ENCODE data around the gene CCND1. TPM values are rescaled to one million over a fixed set of nuclear protein-coding genes. Genes with fewer than 3 reads are reported as not detected.

CCND1 gene
- total and polyA plus RNA-seq, 8 donors = 159 to 581 (median 248) TPM

GRCh38 chr11:69680688-69681087 is 39.7 kb downstream of the CCND1 start:
- no peak overlapping the region for H3K4me3 ChIP-seq
- H3K27me3 ChIP-seq = peaks cover 4 to 16% of the 10 kb centered on the region in 2 donors
- no peaks in the 10 kb centered on the region for H3K9me3 ChIP-seq
- DNase-seq (no peak), ATAC-seq (no peak)
- H3K27ac ChIP-seq = no peak overlapping the region
- intact Hi-C loops (cut with DNase I) = no loop called here
- H3K4me1 ChIP-seq = peaks cover 0 to 4% of the 10 kb centered on the region in 2 donors
- no peak for TF ChIP-seq CTCF (IDR thresholded peaks at IDR 0.05)
- no peaks in the 10 kb centered on the region for H3K36me3 ChIP-seq

- Histone ChIP-seq H3K36me3 (no peaks in the 10 kb centered on the region), H3K9me3 (no peaks in the 10 kb centered on the region), H3K27ac (no peak overlapping the region), H3K27me3 (peaks cover 4 to 27% of the 10 kb centered on the region in 2 donors), H3K4me1 (peaks cover 0 to 7% of the 10 kb centered on the region in 2 donors), H3K4me3 (no peak overlapping the region)
- intact Hi-C loops (cut with DNase I) = no loop called here
- TF ChIP-seq CTCF (IDR thresholded peaks at IDR 0.05) = no peak
- no peak for DNase-seq
- no peak for ATAC-seq
These were observed 41.3 kb downstream of the CCND1 start for GRCh38 chr11:69682221-69682620.

GRCh38 chr11:69682681-69683326 is 41.8 kb downstream of the CCND1 start:
- peaks cover 4 to 32% of the 10 kb centered on the region in 2 donors for H3K27me3 ChIP-seq
- no peaks in the 10 kb centered on the region for H3K9me3 ChIP-seq
- no peak for TF ChIP-seq CTCF (IDR thresholded peaks at IDR 0.05)
- peaks cover 0 to 7% of the 10 kb centered on the region in 2 donors for H3K4me1 ChIP-seq
- intact Hi-C loops (cut with DNase I) = no loop called here
- H3K36me3 ChIP-seq = no peaks in the 10 kb centered on the region
- ATAC-seq (no peak), DNase-seq (no peak)
- H3K27ac ChIP-seq = no peak overlapping the region
- H3K4me3 ChIP-seq = no peak overlapping the region

GRCh38 chr11:69683764-69684333 is 42.9 kb downstream of the CCND1 start:
- peaks cover 4 to 35% of the 10 kb centered on the region in 2 donors for H3K27me3 ChIP-seq
- DNase-seq (no peak), ATAC-seq (peak; percentile 63)
- peaks cover 0 to 7% of the 10 kb centered on the region in 2 donors for H3K4me1 ChIP-seq
- no peaks in the 10 kb centered on the region for H3K9me3 ChIP-seq
- no peak overlapping the region for H3K27ac ChIP-seq
- TF ChIP-seq CTCF (IDR thresholded peaks at IDR 0.05) = peak; percentile 22 to 28
- intact Hi-C loops (cut with DNase I) = no loop called here
- no peak overlapping the region for H3K4me3 ChIP-seq
- no peaks in the 10 kb centered on the region for H3K36me3 ChIP-seq

GRCh38 chr11:69684651-69685050 is 43.7 kb downstream of the CCND1 start:
- Histone ChIP-seq H3K4me3 (no peak overlapping the region), H3K9me3 (no peaks in the 10 kb centered on the region), H3K27me3 (peaks cover 4 to 38% of the 10 kb centered on the region in 2 donors), H3K4me1 (peaks cover 0 to 7% of the 10 kb centered on the region in 2 donors), H3K36me3 (no peaks in the 10 kb centered on the region), H3K27ac (no peak overlapping the region)
- intact Hi-C loops (cut with DNase I) = no loop called here
- TF ChIP-seq CTCF (IDR thresholded peaks at IDR 0.05) = no peak
- no peak for DNase-seq
- no peak for ATAC-seq

Data from left lung (tissue), 10 donors.